DOHH2 (cell line): ENCODE measurements around the gene RALGPS2.

Experiments used
- H3F3A ChIP-seq: fragments of 200-600 bp; sonication (generic), shearing (Covaris generic); 2 replicates; pipeline ENCODE4 v1.6.0; 2016; ENCODE audit warnings: antibody characterized with exemption, mild to moderate bottlenecking; ENCODE audit not compliant: control insufficient read depth, insufficient read depth
- H3K27ac ChIP-seq: fragments of 200-600 bp; sonication (generic); 2 replicates; pipeline ENCODE4 v1.5.1; 2014; ENCODE audit warnings: low read depth, mild to moderate bottlenecking, low read length, moderate library complexity
- H3K27me3 ChIP-seq: fragments of 200-600 bp; sonication (generic); 2 replicates; pipeline ENCODE4 v1.6.1; 2014; ENCODE audit warnings: mild to moderate bottlenecking, low read length, mixed read lengths; ENCODE audit not compliant: control insufficient read depth
- H3K36me3 ChIP-seq: fragments of 200-600 bp; sonication (generic); 2 replicates; pipeline ENCODE4 v1.6.1; 2014; ENCODE audit warnings: mild to moderate bottlenecking, low read length, moderate library complexity, mixed read lengths; ENCODE audit not compliant: control insufficient read depth
- H3K4me1 ChIP-seq: fragments of 200-600 bp; sonication (generic); 2 replicates; pipeline ENCODE4 v1.6.1; 2014; ENCODE audit warnings: mild to moderate bottlenecking, low read length, mixed read lengths; ENCODE audit not compliant: control insufficient read depth
- H3K4me2 ChIP-seq: fragments of 200-600 bp; sonication (generic); 2 replicates; pipeline ENCODE4 v1.6.0; 2014; ENCODE audit warnings: mild to moderate bottlenecking, low read length, moderate library complexity
- H3K4me3 ChIP-seq: fragments of 200-600 bp; sonication (generic); 2 replicates; pipeline ENCODE4 v1.5.1; 2014; ENCODE audit warnings: mild to moderate bottlenecking, low read length, mixed read lengths
- H3K79me2 ChIP-seq: fragments of 200-600 bp; sonication (generic); 2 replicates; pipeline ENCODE4 v1.6.1; 2014; ENCODE audit warnings: mild to moderate bottlenecking, low read length, mixed read lengths; ENCODE audit not compliant: control insufficient read depth
- H3K9me2 ChIP-seq: fragments of 200-600 bp; sonication (generic); replicated peaks from 2 replicates; pipeline ENCODE4 v1.6.1; 2014; ENCODE audit warnings: mild to moderate bottlenecking, low read length, mixed read lengths; ENCODE audit not compliant: control insufficient read depth
- H3K9me3 ChIP-seq: fragments of 200-600 bp; sonication (generic); 2 replicates; pipeline ENCODE4 v1.6.1; 2014; ENCODE audit warnings: antibody characterized with exemption, low read length, mixed read lengths; ENCODE audit not compliant: control insufficient read depth, insufficient read depth
- H4K20me1 ChIP-seq: fragments of 200-600 bp; sonication (generic); 2 replicates; pipeline ENCODE4 v1.6.0; 2014; ENCODE audit warnings: low read depth, mild to moderate bottlenecking, antibody characterized with exemption, low read length, moderate library complexity; ENCODE audit not compliant: control insufficient read depth, insufficient read depth
- EZH2phosphoT487 ChIP-seq: fragments of 200-600 bp; sonication (generic); IDR thresholded peaks from 2 replicates; pipeline ENCODE4 v1.6.1; 2017; ENCODE audit warnings: borderline replicate concordance, mild to moderate bottlenecking, antibody characterized with exemption, low read length, moderate library complexity, mixed read lengths
- TF ChIP-seq, protein P1 (sequence below): fragments of 200-600 bp; sonication (generic); IDR thresholded peaks from one replicate; pipeline ENCODE4 v1.5.1; 2014; ENCODE audit warnings: antibody characterized with exemption, mild to moderate bottlenecking, low read depth, low read length; ENCODE audit not compliant: poor library complexity, severe bottlenecking

RALGPS2 gene

DNA sequence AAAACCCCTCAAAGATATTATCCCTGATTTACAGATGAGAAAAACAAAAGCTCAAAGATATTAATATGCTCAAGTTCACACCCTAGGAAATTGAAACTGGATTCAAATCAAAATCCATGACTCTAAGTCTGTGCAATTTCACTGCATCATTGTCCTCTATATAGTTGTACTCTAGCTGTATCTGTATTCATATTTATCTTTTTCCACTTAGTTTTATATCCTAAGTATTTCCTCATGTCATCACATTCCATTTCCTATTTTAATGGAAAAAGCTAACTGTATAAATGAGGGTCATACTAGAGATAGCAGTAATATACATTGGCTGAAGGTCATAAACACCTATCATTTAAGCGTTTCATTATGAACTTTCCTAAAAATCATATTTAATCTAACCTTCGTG, 42.2 kb upstream of the RALGPS2 start:
- no peak overlapping the region for H3K27ac ChIP-seq
- H3K36me3 ChIP-seq = no peaks in the 10 kb centered on the region
- no peaks in the 10 kb centered on the region for H3K9me2 ChIP-seq
- H3K27me3 ChIP-seq = no peaks in the 10 kb centered on the region
- peaks cover 28% of the 10 kb centered on the region for H3K4me1 ChIP-seq
- TF ChIP-seq, protein P1, sequence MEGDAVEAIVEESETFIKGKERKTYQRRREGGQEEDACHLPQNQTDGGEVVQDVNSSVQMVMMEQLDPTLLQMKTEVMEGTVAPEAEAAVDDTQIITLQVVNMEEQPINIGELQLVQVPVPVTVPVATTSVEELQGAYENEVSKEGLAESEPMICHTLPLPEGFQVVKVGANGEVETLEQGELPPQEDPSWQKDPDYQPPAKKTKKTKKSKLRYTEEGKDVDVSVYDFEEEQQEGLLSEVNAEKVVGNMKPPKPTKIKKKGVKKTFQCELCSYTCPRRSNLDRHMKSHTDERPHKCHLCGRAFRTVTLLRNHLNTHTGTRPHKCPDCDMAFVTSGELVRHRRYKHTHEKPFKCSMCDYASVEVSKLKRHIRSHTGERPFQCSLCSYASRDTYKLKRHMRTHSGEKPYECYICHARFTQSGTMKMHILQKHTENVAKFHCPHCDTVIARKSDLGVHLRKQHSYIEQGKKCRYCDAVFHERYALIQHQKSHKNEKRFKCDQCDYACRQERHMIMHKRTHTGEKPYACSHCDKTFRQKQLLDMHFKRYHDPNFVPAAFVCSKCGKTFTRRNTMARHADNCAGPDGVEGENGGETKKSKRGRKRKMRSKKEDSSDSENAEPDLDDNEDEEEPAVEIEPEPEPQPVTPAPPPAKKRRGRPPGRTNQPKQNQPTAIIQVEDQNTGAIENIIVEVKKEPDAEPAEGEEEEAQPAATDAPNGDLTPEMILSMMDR = no peak
- no peak for TF ChIP-seq EZH2phosphoT487
- no peak overlapping the region for H3K4me2 ChIP-seq
- H3F3A ChIP-seq = 0 out of 2 replicates have a peak, but pooled peaks cover 3% of the 10 kb centered on the region
- H4K20me1 ChIP-seq = no peaks in the 10 kb centered on the region
- H3K4me3 ChIP-seq = no peak overlapping the region
- no peaks in the 10 kb centered on the region for H3K9me3 ChIP-seq
- H3K79me2 ChIP-seq = no peaks in the 10 kb centered on the region

- no peaks in the 10 kb centered on the region for H3K27me3 ChIP-seq
- H3K4me3 ChIP-seq = no peak overlapping the region
- 0 out of 2 replicates have a peak, but pooled peaks cover 3% of the 10 kb centered on the region for H3F3A ChIP-seq
- H3K4me1 ChIP-seq = peaks cover 28% of the 10 kb centered on the region
- H3K36me3 ChIP-seq = no peaks in the 10 kb centered on the region
- H3K9me2 ChIP-seq = no peaks in the 10 kb centered on the region
- no peak overlapping the region for H3K27ac ChIP-seq
- H3K79me2 ChIP-seq = no peaks in the 10 kb centered on the region
- H3K4me2 ChIP-seq = no peak overlapping the region
- no peak for TF ChIP-seq EZH2phosphoT487
- TF ChIP-seq, protein P1 = no peak
- no peaks in the 10 kb centered on the region for H3K9me3 ChIP-seq
- no peaks in the 10 kb centered on the region for H4K20me1 ChIP-seq
Observed at GRCh38 chr1:178683291-178683690, 41.8 kb upstream of the RALGPS2 start.

GRCh38 chr1:178684111-178684510, 40.9 kb upstream of the RALGPS2 start:
- H3K9me2 ChIP-seq = no peaks in the 10 kb centered on the region
- H3K4me1 ChIP-seq = peaks cover 28% of the 10 kb centered on the region
- H3K9me3 ChIP-seq = no peaks in the 10 kb centered on the region
- 0 out of 2 replicates have a peak, but pooled peaks cover 3% of the 10 kb centered on the region for H3F3A ChIP-seq
- H3K4me2 ChIP-seq = no peak overlapping the region
- no peaks in the 10 kb centered on the region for H3K36me3 ChIP-seq
- H3K27ac ChIP-seq = no peak overlapping the region
- H3K4me3 ChIP-seq = no peak overlapping the region
- H4K20me1 ChIP-seq = no peaks in the 10 kb centered on the region
- no peaks in the 10 kb centered on the region for H3K27me3 ChIP-seq
- TF ChIP-seq, protein P1 = no peak
- no peak for TF ChIP-seq EZH2phosphoT487
- H3K79me2 ChIP-seq = no peaks in the 10 kb centered on the region

GRCh38 chr1:178684542-178685000, 40.5 kb upstream of the RALGPS2 start:
- no peak overlapping the region for H3K4me3 ChIP-seq
- no peaks in the 10 kb centered on the region for H3K9me2 ChIP-seq
- H3K27me3 ChIP-seq = no peaks in the 10 kb centered on the region
- no peak overlapping the region for H3K27ac ChIP-seq
- no peaks in the 10 kb centered on the region for H3K36me3 ChIP-seq
- no peaks in the 10 kb centered on the region for H4K20me1 ChIP-seq
- no peaks in the 10 kb centered on the region for H3K79me2 ChIP-seq
- H3K9me3 ChIP-seq = no peaks in the 10 kb centered on the region
- no peak overlapping the region for H3K4me2 ChIP-seq
- peaks cover 28% of the 10 kb centered on the region for H3K4me1 ChIP-seq
- 0 out of 2 replicates have a peak, but pooled peaks cover 3% of the 10 kb centered on the region for H3F3A ChIP-seq
- no peak for TF ChIP-seq EZH2phosphoT487
- TF ChIP-seq, protein P1 = no peak
